IMR-90 (cell line): ENCODE measurements around the gene NPFF.

Experiments used
- CTCF ChIP-seq: conservative IDR thresholded peaks from 2 replicates; pipeline ENCODE4 v1.5.1; 2012; ENCODE audit warnings: mild to moderate bottlenecking, low read depth, low read length, improper control_type of control experiment
- POLR2A ChIP-seq: IDR thresholded peaks from 2 replicates; pipeline ENCODE4 v1.6.1; 2012; ENCODE audit warnings: mild to moderate bottlenecking, low read depth, low read length

GRCh38 chr12:53515291-53515680, 8.0 kb upstream of the NPFF start:
- TF ChIP-seq POLR2A (no peak), CTCF (no peak)
